B cell (primary cell): ENCODE results near the gene PRKACA. TPM values are rescaled to one million over a fixed set of nuclear protein-coding genes. Genes with fewer than 3 reads are reported as not detected.
"Not testable (repeated sequence)": the region's sequence is repeated elsewhere in the genome, so short reads cannot be mapped to it uniquely, and the experiment has no call there.

Experiments used
- ATAC-seq: fragments of 200-7000 bp; cut with Tn5 transposase; one replicate; pipeline ENCODE4 v1.10.0; 2021; ENCODE audit warnings: low read depth, mild to moderate bottlenecking, moderate number of reproducible peaks, moderate library complexity
- CTCF ChIA-PET: fragments of 350-600 bp; sonication (Branson Sonifier 250); formaldehyde crosslinking; loops from one replicate; lab custom pipeline; 2021; ENCODE audit warnings: antibody characterized with exemption, inconsistent platforms; lab: Charles Lee
- POLR2A ChIA-PET: fragments of 350-600 bp; sonication (Branson Sonifier 250); formaldehyde crosslinking; loops from one replicate; lab custom pipeline; 2021; ENCODE audit warnings: antibody characterized with exemption; lab: Charles Lee
- DNase-seq: peaks from one replicate; pipeline ENCODE4 v3.0.0; 2013
- H2AFZ ChIP-seq: 2 replicates; pipeline ENCODE4 v1.6.1; 2012; ENCODE audit warnings: mild to moderate bottlenecking, low read depth, low read length; ENCODE audit not compliant: insufficient read depth, poor library complexity, severe bottlenecking
- H3K27ac ChIP-seq, 2 donors: 1 replicate in 1 of 2; 2 replicates in 1 of 2; pipeline ENCODE4 v1.5.1; 2012 to 2013; ENCODE audit warnings: low read length in 2 of 2, mild to moderate bottlenecking in 2 of 2, moderate library complexity in 1 of 2
- H3K27me3 ChIP-seq, 4 experiments: fragments of 200-600 bp in 1 of 4; sonication (generic) in 1 of 4; replicated peaks in 1 of 4; 1 replicate in 2 of 4; 2 replicates in 2 of 4; pipeline versions ENCODE4 v1.6.1 to v1.7.0; 2013 to 2016; ENCODE audit warnings: low read length in 3 of 4, mild to moderate bottlenecking in 2 of 4, mixed read lengths in 1 of 4, moderate library complexity in 1 of 4; ENCODE audit not compliant: insufficient read depth in 4 of 4, control insufficient read depth in 3 of 4; ENCODE audit errors: control extremely low read depth in 1 of 4
- H3K36me3 ChIP-seq, 2 experiments: replicated peaks in 1 of 2; 1 replicate in 1 of 2; 2 replicates in 1 of 2; pipeline versions ENCODE4 v1.6.1 to v1.7.1; 2013; ENCODE audit warnings: low read length in 1 of 2; ENCODE audit not compliant: insufficient read depth in 2 of 2, control insufficient read depth in 1 of 2; ENCODE audit errors: control extremely low read depth in 1 of 2, extremely low read depth in 1 of 2
- H3K4me1 ChIP-seq, 2 donors: fragments of 200-600 bp in 1 of 2; sonication (generic) in 1 of 2; 1 replicate in 1 of 2; 2 replicates in 1 of 2; pipeline versions ENCODE4 v1.5.1 to v1.6.1; 2013 to 2017; ENCODE audit warnings: low read length in 2 of 2; ENCODE audit not compliant: control insufficient read depth in 2 of 2, insufficient read depth in 2 of 2
- H3K4me2 ChIP-seq: replicated peaks from 2 replicates; pipeline ENCODE3; 2012; ENCODE audit warnings: mild to moderate bottlenecking, low read depth, low read length; ENCODE audit not compliant: poor library complexity, severe bottlenecking
- H3K4me3 ChIP-seq, 5 experiments: fragments of 200-600 bp in 1 of 5; sonication (generic) in 1 of 5; 1 replicate in 3 of 5; 2 replicates in 2 of 5; pipeline versions ENCODE4 v1.5.1 to v1.7.0; 2011 to 2016; ENCODE audit warnings: low read length in 4 of 5, mild to moderate bottlenecking in 4 of 5, low read depth in 2 of 5, control low read depth in 1 of 5, moderate library complexity in 1 of 5; ENCODE audit not compliant: insufficient read depth in 1 of 5; ENCODE audit errors: control extremely low read depth in 1 of 5, extremely low read depth in 1 of 5
- H3K79me2 ChIP-seq: fragments of 200-600 bp; sonication (generic); one replicate; pipeline ENCODE4 v1.6.0; 2016; ENCODE audit warnings: low read length; ENCODE audit not compliant: control insufficient read depth, insufficient read depth
- H3K9ac ChIP-seq: fragments of 200-600 bp; sonication (generic); 2 replicates; pipeline ENCODE4 v1.6.1; 2017; ENCODE audit warnings: mild to moderate bottlenecking, low read length, moderate library complexity
- H3K9me3 ChIP-seq, 3 donors: one replicate each; pipeline versions ENCODE4 v1.6.1 to v1.7.1; 2013; ENCODE audit warnings: low read length in 2 of 3; ENCODE audit not compliant: control insufficient read depth in 2 of 3, insufficient read depth in 1 of 3; ENCODE audit errors: control extremely low read depth in 1 of 3
- H4K20me1 ChIP-seq: 2 replicates; pipeline ENCODE4 v1.6.0; 2012; ENCODE audit warnings: mild to moderate bottlenecking, low read length; ENCODE audit not compliant: insufficient read depth, control insufficient read depth, poor library complexity, severe bottlenecking
- H3K27ac Mint-ChIP-seq: one replicate; pipeline ENCODE4 v1.8.0; 2021; ENCODE audit warnings: mixed read lengths
- H3K27me3 Mint-ChIP-seq: one replicate; pipeline ENCODE4 v1.8.0; 2021; ENCODE audit warnings: mixed read lengths
- H3K4me1 Mint-ChIP-seq: one replicate; pipeline ENCODE4 v1.8.0; 2021; ENCODE audit warnings: mixed read lengths
- H3K4me3 Mint-ChIP-seq: one replicate; pipeline ENCODE4 v1.8.0; 2021; ENCODE audit warnings: mixed read lengths
- H3K9me3 Mint-ChIP-seq: one replicate; pipeline ENCODE4 v1.8.0; 2022; ENCODE audit warnings: mixed read lengths; ENCODE audit not compliant: insufficient read depth
- EZH2 ChIP-seq: IDR thresholded peaks from 2 replicates; pipeline ENCODE4 v1.6.1; 2012; ENCODE audit warnings: borderline replicate concordance, low read depth, mild to moderate bottlenecking, moderate library complexity, low read length; ENCODE audit not compliant: insufficient read depth, poor library complexity, severe bottlenecking
- WGBS: methylation state at CpG from one replicate; pipeline ENCODE4 v1.1.5; 2013; ENCODE audit warnings: missing lambda C conversion rate; ENCODE audit not compliant: insufficient coverage; 5-methylcytosine and 5-hydroxymethylcytosine counted together
- intact Hi-C: fragments of 100-400 bp; cut with micrococcal nuclease; formaldehyde crosslinking; loops from one replicate; pipeline ENCODE4 v1.10.0; 2022
- polyA plus RNA-seq: library from polyadenylated mRNA; depleted of rRNA; stranded (reverse); fragments of >200 nt; gene quantifications from 2 replicates; pipeline ENCODE4 v1.2.3, GENCODE V29; 2012
- total RNA-seq, 2 donors: library from RNA; stranded (reverse); fragments of 120-200 nt in 1 of 2; gene quantifications; 1 replicate in 1 of 2; 2 replicates in 1 of 2; pipeline versions ENCODE4 v1.2.3 to v1.2.4, GENCODE V29; 2013 to 2022

The PRKACA gene
- total and polyA plus RNA-seq, 2 donors (not counting 1 experiment from before 2014, with no cell fraction given) = 36.8 to 43.0 TPM

- not testable (repeated sequence) for H3K36me3 ChIP-seq
- peaks cover 78% of the 10 kb centered on the region for H3K79me2 ChIP-seq
Measured at GRCh38 chr19:14146169-14146568, 28.6 kb upstream of the PRKACA start.

GRCh38 chr19:14145381-14145780, 27.8 kb upstream of the PRKACA start:
- no peaks in the 10 kb centered on the region for H4K20me1 ChIP-seq
- Mint-ChIP-seq H3K27me3 (no peaks in the 10 kb centered on the region), H3K9me3 (no peaks in the 10 kb centered on the region), H3K4me1 (peaks cover 19% of the 10 kb centered on the region), H3K4me3 (no peak overlapping the region), H3K27ac (no peak overlapping the region)
- H3K79me2 ChIP-seq = peaks cover 80% of the 10 kb centered on the region
- no peak overlapping the region for H2AFZ ChIP-seq
- CTCF ChIA-PET = interaction anchor here (1.1 kb wide), 1 partner anchor 9 kb away, joined by 7 read pairs; the partner anchor contains the start of gene ASF1B
- ATAC-seq (no peak), DNase-seq (no peak)
- H3K9me3 ChIP-seq = no peaks in the 10 kb centered on the region
- no peaks in the 10 kb centered on the region for H3K36me3 ChIP-seq
- POLR2A ChIA-PET = interaction anchor here (1.1 kb wide), 1 partner anchor 9 kb away, joined by 3 read pairs; the partner anchor contains the start of gene ASF1B
- intact Hi-C loops = no loop called here
- no peak overlapping the region for H3K27ac ChIP-seq
- H3K9ac ChIP-seq = no peak overlapping the region
- TF ChIP-seq EZH2 = no peak
- H3K27me3 ChIP-seq = no peaks in the 10 kb centered on the region
- no peak overlapping the region for H3K4me3 ChIP-seq
- 97% methylated on average over 6 of the region's 6 CpGs for WGBS
- peaks cover 19 to 26% of the 10 kb centered on the region in 2 donors for H3K4me1 ChIP-seq
- H3K4me2 ChIP-seq = no peak overlapping the region

More at GRCh38 chr19:14146169-14146568, 28.6 kb upstream of the PRKACA start:
- DNase-seq, H3K27ac Mint-ChIP-seq, H3K27ac ChIP-seq, H3K27me3 Mint-ChIP-seq, H3K9me3 ChIP-seq, H3K4me3 Mint-ChIP-seq, H4K20me1 ChIP-seq, H2AFZ ChIP-seq, H3K4me2 ChIP-seq, H3K27me3 ChIP-seq, H3K4me3 ChIP-seq, H3K9ac ChIP-seq, ATAC-seq, H3K9me3 Mint-ChIP-seq, intact Hi-C loops: not testable (repeated sequence)
- 98% methylated on average over 4 of the region's 10 CpGs for WGBS
- peaks cover 19% of the 10 kb centered on the region for H3K4me1 Mint-ChIP-seq
- ChIA-PET POLR2A (interaction anchor here (1.1 kb wide), 1 partner anchor 9 kb away, joined by 3 read pairs; the partner anchor contains the start of gene ASF1B), CTCF (interaction anchor here (0.7 to 1.5 kb wide), 3 partner anchors 9 to 15 kb away, joined by 4 to 7 read pairs (median 4); partner anchors contain the start of gene ASF1B)
- peaks cover 19 to 27% of the 10 kb centered on the region in 2 donors for H3K4me1 ChIP-seq
